Left forelimb (tissue), 1 donor: ENCODE measurements around the gene MYO18A.

ENCODE experiments used
- DNase-seq: peaks from one replicate; pipeline ENCODE4 v3.0.0-alpha.2; 2018; ENCODE audit warnings: low spot score

Gene MYO18A

DNA sequence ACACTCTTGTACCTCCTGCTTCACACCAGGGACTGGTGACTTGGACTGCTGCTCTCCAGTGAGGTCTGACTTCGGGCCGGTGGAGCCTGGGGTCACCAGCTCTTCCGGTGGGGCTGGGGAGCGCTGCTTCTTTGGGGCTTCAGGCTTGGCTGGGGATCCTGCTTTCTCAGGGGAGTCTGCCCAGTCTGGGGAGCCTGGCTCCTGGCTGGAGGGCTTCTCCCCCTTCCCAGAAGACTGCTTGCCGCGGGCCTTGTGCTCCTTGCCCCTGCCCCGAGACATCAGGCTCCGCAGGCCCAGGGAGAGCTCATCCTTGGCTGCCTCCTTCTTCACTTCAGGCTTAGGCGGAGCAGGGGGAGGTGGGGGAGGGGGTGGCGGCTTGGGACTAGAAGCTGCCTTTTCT lies 52.4 kb downstream of the MYO18A start:
- DNase-seq, result no peak

DNA sequence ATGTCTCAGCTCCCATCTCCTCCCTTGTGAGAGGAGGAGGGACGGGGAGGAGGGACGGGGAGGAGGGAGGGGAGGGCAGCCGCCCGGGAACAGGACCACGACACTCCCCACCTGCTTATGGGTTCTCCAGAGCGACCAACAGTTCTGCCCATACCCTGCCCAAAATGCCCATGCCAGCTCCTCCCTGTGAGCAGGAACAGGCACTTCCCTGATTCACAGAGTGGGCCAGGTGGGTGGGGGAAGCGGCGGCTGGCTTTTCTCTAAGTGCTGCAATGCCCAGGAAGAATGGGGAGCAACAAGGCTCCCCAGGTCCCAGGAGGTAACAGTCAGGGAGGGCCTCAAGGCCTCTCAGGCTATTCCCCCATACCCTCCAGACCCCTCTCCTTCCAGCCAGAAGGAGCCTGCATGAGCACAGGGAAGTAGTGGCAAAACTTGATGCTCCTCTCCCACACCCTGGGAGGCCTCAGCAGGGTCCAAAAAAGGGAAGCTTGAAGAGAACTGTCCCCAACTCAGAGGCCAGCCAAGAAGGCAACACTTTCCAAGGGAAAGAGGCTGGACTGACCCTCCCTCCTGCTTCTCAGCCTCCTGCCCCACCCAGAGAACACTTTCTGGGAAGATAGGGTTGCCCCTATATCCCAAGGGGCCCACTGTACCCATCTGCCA lies 53.8 kb downstream of the MYO18A start:
- no peak for DNase-seq

DNA sequence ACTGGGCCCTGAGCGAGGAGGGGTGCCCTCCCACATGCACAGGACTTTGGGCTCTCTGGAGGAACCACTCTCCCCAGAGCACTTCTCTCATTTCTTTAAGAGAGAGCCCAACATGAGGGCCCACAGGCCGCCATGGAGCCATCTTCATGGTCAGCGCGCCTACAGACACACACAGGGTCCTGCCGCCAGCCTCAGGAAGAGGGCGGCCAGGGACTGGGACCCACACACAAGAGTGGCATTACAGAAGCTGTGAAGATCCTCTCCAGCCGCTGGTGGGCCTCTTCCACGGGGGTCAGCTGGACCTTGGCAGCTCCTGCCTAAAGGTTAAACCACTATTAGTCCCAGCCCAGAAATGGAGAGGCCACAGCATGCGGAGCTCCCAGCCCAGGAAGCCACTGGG lies 54.5 kb downstream of the MYO18A start:
- no peak for DNase-seq

DNA sequence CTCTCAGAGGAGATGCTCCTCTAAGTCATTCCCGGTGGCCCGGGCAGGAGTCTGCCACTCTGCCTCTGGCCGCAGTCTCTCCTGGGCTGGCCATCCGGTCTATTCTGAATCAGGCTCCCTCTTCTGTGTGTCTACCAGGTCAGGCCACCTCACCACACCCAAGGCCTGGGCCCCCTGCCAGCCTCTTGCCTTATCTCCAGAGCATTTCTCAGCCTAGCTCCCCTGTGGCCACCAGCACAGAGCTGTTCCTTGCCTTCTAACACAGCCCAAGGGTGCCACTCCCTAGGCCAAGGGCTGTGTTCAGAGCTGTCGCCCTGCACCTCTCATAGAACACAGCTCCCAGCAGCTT lies 55.3 kb downstream of the MYO18A start:
- DNase-seq, result no peak

DNA sequence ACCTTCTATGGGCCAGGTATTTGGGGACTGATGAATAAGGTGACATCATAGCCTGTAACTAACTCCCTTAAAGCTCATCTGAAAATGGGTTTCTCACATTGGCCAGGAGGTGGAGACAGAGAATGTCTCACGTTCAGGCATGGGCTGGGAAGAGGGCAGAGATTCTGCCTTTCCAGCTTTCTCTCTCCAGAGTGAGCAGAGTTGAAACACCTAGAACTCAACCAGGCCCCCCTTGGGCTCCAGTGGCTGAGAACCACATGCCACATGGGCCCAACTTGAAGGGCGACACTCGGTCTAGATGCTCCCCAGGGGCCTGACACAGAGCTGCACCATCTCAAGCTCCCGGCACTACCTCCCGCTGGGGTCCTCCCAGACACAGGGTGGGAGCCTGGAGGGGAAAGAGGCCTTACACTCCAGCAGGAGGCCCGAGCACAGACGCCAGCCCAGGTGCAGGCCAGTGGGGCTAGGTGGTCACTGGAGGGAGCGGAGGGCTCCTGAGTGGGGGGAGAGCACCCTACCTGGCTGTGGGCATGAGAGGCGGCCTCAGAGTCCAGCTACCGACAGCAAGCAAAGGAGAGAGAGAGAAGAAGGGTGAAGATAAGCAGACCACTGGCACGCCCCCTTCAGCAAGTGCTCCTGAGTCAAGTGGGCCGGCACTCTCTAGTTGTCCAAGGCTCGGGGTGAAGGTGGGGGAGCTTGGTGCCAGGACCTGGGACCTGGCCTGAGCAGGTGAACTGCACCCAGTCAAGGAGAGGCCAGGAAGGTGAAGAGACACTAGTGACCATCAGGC lies 55.9 kb downstream of the MYO18A start:
- DNase-seq, result no peak

DNA sequence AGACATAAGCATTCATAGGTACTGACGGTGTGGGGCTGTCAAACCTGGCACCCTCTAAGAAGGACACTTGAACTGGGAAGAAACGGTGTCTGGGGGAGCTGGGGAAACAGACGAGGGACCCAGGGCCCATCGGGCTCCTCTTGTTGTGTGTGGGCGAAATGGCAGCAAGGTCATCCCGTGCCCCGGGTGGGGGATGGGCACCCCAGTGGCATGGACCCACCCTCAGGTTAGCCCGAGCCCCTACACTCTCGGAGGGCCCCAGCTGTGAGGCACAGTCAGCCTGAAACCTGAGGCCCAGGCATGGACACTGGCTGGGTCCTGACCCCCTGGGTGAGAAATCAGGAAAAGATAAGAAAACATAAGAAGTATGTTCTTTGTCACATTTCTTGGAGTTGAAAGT lies 57.1 kb downstream of the MYO18A start:
- DNase-seq, result no peak

DNA sequence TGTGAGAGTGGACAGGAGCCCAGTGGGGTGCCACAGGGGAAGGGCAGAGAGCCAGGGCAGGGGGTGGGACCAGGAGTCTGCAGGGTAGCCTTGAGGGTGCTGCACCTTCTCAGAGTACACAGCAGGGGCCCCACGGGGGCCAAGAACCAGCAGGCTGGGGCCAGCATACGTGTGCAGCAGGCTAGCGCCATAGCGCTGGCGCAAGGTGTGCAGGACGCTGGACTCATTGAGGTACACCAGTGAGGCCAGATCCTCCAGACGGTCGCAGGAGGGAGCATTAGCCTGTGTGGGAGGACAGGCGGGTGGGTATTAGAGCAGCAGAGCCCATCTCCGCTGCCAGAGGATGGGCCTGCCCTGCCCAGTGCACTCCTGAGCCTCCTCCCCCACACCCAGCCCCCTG lies 58.8 kb downstream of the MYO18A start:
- no peak for DNase-seq

DNA sequence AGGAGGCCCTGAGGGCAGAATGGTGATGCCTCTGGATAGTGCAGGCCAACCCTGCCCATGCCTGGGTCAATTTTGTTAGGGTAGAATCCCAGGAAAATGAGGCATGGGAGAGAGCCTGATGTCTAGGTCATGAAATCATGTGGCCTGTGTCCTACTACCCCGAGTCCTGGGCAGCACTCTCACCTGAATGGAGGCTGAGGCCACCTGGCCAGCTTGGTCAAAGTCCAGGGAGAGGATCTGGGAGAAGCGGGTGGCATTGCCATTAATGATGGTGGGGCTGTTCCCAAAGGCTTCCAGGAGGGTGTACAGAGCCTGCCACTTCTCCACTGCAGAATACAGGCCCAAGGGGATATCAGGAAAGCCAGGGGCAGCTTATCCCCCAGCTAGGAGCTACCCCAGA lies 59.8 kb downstream of the MYO18A start:
- DNase-seq, result no peak

DNA sequence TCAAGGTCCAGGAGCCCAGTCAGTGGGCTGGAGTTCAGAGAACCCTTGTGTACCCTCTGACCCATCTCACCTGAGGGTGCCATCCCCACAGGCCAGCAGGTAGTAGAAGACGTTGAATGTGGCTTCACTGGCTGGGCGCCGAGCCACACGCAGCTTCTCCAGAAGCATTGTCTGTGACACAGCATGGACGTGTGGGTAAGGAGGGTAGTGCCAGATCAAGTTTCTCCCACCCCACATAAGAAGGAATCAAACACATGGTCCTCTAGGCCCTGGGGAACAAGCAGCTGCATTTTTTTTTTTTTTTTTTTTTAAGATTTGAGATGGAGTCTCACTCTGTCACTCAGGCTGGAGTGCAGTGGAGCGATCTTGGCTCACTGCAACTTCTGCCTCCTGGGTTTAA lies 60.9 kb downstream of the MYO18A start:
- no peak for DNase-seq

DNA sequence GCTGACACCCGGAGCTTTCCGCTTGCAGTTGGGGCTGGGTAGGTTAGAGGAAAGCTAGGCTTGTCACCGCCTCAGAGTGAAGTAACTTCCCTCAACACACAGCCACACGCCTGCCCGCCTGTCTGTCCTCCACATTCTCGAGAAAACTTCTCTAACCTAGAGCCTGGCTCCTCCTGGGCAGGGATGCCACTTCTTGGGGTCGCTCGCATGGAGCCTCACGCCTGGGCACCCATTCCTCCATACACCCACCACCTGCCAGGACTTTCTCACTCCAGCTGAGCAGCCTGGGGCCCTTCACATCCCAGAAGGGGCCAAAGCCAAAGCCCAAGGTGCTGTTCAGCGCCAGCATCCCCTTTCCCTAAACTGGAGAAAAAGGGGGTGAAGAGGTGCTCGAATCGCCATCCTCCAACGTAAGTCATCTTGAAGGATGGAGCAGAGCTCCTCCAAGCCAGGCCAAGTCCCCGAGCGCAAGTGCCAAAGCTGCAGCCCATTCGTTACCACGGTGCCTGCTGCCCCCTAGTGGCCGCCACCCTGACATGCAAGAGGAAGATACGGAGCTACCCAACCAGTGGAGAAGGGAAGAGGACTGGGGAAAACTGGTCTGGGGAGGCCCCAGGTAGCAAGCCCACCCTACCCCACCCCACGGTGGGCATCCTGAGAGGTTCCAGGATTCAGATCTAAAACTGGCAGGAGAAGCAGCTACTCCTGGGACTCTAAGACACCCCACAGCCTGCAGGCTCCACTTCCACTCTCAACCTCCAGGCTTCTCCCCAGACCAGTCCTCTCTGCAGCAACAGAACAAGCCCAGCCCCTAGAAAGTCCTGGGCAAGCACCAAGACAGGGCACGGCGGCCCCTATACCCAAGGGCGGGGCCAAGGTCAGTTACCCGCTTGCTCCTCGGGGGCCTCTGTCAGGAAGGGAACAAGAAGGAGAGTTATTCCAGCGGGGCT lies 63.1 kb downstream of the MYO18A start:
- DNase-seq, result peak; percentile 84

DNA sequence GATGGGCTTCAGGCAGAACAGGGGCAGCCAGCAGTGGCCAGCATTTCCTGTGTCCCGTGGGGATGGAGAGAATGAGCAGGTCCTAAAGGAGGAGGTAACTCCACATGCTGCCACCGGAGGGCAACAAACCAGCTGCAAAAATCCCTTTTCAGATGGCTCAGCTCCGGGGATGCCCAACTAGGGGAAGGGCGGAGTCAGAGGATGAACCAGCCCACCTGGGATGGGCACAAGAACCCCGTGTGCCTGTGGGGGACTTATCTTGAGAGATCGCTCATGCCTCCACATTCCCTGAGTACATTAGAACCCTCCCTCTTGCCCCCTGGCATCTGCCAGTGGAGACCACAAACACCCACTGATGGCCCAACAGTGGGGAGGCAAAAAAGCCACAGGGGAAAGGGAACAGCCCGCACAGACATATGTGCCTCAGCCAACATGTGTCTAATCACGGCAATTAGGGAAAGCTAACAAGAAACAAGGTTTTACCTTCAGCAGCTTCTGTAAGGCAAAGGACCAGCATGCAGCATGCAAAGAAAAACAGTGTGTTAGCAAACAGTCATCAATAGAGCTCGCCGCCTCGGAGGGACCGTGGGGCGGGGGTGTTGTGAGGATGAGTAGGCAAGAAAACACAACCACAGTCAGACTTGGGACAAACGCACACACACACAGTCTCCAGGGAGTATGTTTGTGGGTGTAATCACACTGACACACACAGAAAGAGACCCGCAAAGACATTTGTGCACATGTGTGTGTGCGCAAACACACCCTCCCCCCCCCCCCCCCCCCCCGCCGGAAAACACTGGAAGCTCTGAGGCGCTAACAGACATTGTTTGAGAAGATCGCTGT lies 64.0 kb downstream of the MYO18A start:
- DNase-seq, result no peak

DNA sequence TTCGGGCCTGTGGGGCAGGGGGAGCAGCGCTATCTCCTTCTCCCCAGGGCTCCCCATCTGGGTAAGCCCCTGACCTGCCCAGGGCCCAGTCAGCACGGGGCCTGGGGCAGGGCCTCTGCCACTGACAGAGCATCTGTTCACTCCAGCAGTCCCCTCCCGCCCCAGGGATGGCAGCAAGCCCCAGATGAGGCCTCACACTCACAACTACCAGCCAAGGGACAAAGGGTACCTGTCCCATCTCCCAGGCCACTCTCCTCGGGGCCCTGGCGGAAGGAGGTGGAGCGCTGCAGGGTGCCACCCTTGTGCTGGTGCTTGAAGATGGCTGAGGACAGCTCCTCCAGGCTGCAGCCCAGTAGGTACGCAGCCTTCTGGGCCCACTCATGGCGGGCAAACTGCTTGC lies 64.8 kb downstream of the MYO18A start:
- DNase-seq, result no peak

DNA sequence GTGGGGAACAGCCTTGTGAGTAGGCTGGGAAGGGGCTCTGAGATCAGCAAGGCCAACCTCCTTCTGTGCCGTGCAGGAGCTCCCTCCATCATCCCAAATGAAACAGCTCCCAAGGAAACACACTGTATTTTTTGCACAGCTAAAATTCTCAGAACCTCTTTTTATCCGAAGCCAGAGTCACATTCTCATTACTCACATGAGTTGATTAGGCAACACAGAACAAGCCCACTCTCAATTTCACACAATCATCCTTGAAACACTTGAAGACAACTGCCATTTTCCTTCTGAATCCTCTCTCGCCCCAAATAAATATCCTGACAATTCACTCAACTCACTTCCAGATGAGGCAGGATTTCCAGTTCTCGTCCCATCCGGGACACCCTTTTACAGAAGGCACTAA lies 66.1 kb downstream of the MYO18A start:
- DNase-seq, result no peak

DNA sequence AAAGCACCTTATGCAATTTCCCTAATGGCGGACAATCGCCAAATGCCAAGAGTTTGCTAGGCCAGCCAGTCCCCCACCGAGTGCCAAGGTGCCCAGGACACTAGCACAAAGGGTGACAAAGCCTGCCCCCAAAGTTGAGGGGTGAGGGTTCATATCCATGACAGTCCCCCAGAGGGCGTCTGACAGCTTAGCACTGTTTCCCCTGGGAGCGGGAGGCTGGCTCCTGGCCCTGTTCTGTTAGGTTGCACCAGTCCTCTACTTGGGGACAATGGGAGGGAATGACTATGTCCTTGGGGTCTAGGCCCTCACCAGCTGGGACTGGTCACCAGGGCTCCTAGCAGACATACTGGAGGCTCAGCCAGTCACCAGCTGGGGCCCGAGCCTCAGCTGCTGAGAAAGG lies 66.9 kb downstream of the MYO18A start:
- no peak for DNase-seq

DNA sequence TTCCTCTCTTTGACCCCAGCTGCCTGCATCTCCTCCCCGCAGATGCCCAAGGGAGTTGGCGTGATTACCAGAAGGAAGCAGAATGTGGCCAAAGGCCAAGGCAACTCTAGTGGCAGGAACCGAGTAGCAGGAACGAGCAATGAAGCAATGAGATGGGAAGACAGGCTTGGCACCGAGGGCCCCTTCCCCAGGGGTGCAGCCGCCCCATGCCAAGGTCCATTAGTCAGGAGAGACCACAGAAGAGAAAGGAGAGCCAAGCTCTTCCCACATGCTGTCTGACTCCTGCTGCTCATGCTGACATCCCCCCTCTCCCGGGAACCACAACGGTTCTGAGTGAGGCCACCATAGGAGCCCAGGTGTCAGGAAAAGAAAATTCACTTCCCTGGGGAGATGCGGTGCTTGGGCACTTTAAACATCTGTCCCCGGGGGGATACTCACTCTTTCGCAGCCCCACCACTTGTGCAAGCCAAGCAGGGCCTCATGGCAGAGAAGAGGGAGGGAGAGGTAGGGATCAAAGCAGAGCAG lies 67.4 kb downstream of the MYO18A start:
- DNase-seq, result no peak

DNA sequence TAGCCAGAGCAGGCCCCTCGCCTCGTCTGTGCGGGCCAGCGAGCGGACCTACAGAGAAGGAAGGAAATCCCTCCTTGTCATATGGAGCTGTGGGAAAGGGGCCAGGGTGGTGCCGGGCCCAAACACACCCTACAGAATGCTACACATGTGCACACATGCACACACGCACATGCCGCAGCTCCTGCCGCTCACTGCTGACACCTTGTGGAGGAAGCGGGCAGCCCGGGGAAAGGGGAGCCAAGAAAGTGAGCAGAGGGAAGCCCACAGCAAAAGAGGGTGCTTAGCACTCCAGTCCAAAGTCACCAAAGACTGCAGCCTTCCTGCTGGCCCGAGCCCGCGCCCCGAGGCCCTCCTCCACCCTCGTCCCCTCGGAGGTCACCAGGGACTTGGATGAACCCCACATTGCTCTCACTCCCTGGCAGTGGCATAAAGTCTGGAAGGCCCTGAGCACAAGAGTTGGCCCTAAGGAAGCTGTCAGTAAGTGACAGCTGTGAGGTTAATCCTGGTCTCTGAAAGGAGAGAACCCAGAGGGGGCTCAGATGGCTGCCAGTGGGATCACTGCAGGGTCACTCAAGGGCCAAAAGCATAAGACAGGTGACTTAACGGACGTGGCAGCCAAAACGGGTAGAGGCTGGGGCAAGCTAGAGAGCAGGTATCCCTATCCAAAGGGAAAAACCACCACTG lies 68.2 kb downstream of the MYO18A start:
- DNase-seq, result peak; percentile 88

DNA sequence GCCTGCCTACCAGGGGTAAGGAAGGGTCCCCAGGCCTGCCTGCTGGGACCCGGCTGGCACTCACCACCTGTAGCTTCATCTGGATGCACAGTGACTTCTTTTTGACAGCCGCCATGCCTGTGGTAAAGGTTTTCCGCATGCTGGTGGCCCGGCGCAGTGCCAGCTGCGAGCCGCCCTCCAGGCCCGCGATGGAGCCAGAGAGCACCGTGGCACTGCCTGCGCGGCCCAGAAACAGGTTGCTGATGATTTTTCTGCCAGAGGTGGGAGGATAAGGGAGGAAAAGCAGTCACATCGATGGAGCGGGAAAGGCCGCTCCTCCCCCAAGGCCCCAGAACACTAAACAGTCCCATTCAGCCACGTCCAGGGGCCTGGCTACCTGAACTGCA lies 69.8 kb downstream of the MYO18A start:
- DNase-seq, result no peak

DNA sequence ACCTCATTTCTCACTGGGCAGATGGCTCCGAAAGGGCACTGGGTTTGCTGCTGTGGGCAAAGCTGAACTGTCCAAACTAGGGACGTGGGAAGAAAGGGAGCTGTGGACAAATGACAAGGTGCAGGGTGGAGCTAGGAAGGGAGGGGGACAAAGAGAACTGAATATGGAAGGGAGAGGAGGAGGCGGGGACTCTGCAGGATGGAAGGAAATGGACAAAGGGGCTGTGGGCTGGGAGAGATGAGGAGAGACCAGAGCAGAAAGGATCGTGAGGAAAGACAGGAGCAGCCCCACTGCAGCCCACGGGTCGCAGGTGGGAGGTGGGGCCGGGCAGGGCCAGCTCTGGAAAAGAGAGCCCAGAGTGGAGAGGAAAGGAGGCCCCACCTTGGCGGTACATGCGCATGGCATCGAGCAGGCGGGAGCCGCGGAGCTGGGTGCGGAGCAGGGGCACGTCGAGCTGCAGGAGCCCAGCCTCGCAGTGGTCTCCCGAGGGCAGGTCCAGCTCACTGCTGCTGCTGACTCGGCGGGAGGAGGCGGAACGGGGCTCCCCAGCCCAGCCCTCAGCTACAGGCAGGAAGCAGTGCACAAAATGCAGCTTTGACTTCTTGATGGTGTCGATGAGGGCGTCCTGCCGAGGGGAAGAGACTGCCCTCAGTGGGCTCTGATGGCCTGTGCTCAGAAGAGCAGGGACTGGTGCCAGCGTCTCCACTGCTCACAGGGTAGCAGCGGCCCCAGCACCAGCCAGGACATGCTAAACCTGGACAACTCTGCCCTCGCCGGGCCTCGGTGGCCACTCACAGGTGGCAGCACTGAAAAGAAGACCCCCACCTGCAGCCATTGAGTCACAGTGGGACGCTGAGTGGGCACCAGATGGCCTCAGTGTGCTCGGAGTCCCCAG lies 70.5 kb downstream of the MYO18A start:
- DNase-seq, result no peak

DNA sequence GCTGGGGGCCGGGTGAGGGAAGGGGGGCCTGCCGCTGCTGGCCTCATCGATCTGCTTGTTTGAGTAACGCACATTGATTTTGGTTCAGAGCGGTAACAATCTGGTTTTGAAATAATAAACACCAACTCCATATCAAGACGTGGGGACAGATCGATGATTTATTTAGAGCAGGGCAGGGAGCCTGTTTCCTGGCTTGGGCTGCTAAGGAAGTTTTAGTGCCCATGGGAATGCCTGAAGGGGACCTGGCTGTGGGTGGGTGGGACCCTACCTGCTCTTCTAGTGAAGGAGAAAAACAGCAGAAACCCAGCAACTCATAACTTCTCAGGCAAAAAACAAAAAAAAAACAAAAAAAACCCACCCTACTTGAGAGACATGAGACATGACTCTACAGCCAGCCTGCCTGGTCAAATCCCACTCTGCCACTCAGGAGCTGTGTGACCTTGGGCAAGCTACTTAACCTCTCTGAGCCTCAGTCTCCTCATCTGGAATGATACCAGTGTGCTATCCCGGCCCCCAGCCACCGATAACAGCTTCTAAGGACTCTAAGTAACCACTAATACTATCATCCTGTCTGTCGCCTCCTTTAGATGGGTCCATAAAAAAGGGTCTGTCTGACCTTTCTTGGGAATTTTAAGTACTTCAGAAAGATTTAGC lies 71.2 kb downstream of the MYO18A start:
- no peak for DNase-seq
